ENCODE measurements around the gene ITPR1.
"Not testable (repeated sequence)": the region's sequence is repeated elsewhere in the genome, so short reads cannot be mapped to it uniquely, and the experiment has no call there.

ITPR1 gene

GRCh38 chr3:4758957-4759656 lies 266.0 kb downstream of the ITPR1 start:
- no peak for DNase-seq (ENCODE audit: low spot score)

DNA sequence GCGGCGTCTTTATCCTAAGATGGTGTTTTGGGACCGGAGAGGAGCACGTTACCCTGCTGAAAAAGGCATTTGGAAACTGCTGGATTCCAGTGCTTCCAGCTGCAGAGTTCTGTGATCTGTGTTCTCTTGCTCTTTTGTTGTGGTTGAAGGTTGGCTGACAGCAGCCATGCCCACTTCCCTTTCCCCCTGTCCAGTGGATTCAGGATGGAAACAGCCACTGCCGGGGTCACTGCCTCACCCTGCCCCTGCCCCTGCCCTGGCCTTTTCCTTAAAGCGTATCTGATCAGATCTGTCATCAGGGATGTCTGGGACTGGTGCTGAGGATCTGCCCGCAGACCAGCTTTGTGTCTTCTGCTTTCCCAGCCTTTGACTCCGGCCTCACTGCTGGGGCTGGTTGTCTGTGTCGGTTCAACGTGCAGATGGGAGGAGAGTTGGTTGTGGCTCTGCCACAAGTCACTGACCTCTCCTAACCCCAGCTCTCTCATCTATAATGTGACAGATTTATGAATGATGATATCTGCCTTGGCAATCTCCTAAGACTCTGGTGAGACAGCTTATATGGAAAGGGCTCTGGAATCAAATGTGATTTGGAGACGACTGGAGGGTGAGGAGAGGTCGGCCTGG lies 266.7 kb downstream of the ITPR1 start:
- DNase-seq (ENCODE audit: low spot score): no peak

DNA sequence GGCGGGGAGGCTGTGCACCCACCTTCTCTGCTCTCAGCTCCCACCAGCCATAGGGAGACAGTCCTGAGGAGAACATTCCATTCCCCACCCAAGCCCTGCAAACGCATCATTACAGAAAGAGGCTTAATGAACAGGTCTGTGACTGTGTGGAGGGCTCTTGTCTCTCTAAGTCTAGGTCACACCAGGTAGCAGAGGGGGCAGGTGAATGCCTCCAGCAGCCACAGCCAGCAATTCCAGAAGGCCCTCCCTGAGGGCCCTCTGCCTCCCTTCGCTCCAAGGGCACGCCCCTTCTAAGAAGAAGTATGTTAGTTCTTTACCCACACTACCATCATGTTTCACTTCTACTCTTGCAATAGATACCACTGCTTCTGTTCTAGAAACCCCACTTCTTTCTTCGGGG lies 268.6 kb downstream of the ITPR1 start:
- DNase-seq (ENCODE audit: low spot score): no peak

DNA sequence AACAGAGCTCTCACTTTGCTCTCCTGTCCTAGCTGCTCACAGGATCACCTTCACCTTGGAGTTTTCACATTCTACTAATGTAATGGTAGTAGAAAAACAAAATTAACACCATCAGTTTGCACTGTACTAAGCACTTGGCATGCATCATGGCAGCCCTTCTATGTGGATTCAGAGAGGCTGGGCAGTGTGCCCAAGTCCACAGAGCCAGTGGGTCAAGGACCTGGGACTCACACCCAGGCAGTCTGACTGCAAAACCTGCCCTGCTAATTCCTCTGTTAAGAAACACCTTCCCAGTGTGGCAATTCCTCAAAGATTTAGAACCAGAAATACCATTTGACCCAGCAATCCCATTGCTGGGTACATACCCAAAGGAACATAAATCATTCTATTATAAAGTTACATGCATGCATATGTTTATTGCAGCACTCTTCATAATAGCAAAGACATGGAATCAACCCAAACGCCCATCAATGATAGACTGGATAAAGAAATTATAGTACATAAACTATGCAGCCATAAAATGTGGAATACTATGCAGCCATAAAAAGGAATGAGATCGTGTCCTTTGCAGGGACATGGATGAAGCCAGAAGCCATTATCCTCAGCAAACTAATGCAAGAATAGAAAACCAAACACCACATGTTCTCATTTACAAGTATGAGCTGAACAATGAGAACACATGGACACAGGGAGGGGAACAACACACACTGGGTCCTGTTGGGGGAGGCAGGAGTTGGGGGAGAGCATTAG lies 269.5 kb downstream of the ITPR1 start:
- not testable (repeated sequence) for DNase-seq (ENCODE audit: low spot score)

DNA sequence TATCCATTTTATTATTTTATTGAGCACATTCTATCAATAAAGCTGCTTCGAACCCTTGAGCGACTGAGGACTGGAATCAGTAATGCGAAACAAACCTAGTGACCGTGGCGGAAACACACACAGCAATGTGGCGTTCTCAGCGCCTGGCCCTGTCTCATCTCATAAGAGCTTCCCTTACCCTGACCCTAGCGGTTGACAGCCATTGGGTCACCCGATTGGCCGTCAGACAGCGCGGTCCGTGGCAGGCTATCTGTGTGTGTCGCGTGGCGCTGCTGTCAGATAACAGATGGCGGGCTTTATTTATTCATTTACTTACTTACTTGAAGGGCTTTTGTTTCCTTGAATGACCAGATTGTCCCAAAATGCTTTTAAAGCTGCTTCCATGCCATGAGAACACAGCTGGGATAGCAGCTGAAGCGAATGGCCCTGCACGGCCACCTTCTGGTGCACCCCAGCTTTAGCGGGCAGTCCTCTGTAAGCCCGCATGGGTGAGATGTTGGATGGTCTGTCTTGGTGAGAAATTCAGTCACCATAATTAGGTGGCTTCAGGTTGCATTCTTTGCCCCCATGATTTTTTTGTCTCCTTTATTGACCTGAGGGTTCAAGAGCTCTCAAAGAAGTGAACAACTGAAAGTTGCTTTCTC lies 270.6 kb downstream of the ITPR1 start:
- DNase-seq (ENCODE audit: low spot score): no peak

GRCh38 chr3:4765212-4765611 lies 272.1 kb downstream of the ITPR1 start:
- no peak for DNase-seq (ENCODE audit: low spot score)

DNA sequence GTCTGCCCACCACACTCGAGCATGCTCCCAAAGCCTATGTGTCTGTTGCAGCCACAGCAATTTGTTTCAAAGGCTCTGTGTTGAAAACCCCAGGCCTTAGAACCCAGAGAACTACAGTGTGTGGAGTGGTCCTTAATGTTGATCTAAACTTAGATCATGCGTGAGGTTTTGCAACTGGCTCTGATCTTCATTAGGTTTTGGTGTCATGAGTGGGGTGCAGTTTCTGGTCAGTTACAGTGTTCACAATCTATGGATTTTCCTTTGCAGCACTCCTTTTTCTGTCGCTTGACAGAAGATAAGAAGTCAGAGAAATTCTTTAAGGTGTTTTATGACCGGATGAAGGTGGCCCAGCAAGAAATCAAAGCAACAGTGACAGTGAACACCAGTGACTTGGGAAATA lies 273.1 kb downstream of the ITPR1 start:
- no peak for DNase-seq (ENCODE audit: low spot score)

DNA sequence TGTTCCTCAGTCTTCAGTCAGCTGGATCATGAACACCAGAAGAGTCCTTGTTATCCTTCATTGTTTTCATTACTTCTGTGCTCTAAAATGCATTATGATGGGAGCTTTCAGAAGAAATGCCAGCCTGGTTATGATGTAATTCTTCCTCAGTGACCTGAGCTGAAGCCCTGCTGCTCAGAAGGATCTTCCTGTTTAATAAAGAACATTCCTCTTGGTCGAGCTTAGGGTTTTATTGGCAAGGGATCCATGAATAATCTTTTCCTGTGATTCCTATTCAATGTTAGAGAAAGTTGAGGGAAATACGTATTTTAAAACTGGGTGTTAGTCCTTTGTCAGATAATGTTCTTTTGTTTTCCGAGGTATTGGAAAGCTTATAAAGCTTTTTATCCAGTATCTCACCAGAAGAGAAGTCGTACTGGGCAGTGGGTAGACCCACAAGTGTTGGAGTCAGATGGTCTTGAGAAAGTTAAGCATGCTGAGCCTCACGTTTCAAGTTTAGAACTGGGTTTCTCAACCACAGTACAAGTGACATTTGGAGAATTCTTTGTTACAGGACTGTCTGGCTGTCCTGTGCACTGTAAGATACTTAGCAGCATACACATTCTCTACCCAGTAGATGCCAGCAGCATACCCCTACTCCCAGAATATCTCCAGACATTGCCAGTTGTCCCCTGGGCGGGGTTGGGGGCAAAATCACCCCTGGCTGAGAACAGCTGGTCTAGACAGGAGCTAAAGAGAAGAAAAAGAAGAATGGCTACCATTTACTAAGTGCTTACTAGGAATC lies 273.8 kb downstream of the ITPR1 start:
- no peak for DNase-seq (ENCODE audit: low spot score)

GRCh38 chr3:4768021-4768420 lies 274.9 kb downstream of the ITPR1 start:
- no peak for DNase-seq (ENCODE audit: low spot score)

- DNase-seq (ENCODE audit: low spot score): no peak
Observed at GRCh38 chr3:4768521-4768920, 275.4 kb downstream of the ITPR1 start.

DNA sequence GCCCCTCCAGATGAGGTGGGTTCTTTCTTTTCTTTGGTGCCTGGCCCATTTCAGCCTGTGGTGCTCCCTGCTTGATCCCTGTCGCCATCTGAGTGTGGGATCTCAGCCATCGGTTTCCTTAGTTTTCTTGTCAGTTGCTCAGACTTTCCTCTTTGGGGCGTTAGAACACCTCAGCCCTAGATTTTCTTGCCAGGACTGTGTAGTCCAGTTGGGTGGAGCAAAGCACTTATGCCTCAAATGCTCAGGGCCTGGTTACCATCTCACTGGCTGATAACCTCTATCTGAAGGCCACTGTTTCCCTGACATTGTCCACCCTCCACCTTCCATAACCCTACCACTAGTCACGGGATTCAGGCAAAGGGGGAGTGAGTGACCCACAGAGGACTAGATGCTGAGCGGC lies 277.4 kb downstream of the ITPR1 start:
- no peak for DNase-seq (ENCODE audit: low spot score)

DNA sequence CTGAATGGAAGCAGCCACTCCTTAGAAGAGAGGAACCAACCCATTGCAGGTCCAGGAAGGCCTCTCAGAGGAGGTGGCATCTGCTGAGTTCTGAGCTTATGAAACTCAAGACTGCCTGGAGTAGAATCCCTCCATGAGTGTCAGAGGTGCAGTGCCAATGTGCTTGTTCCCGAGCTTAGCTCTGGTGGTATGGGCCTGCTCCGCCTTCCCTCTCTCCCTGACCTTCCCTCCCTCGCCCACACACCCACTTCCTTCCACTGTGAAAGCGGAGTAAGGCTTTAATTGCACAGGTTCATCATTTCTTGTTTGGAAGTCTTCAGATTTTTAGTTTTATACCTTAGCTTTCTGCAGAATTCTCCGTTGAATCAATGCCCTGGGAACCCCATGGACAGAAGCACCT lies 278.1 kb downstream of the ITPR1 start:
- DNase-seq (ENCODE audit: low spot score): no peak

- DNase-seq (ENCODE audit: low spot score): no peak
Observed at GRCh38 chr3:4772171-4772804, 279.1 kb downstream of the ITPR1 start.

DNA sequence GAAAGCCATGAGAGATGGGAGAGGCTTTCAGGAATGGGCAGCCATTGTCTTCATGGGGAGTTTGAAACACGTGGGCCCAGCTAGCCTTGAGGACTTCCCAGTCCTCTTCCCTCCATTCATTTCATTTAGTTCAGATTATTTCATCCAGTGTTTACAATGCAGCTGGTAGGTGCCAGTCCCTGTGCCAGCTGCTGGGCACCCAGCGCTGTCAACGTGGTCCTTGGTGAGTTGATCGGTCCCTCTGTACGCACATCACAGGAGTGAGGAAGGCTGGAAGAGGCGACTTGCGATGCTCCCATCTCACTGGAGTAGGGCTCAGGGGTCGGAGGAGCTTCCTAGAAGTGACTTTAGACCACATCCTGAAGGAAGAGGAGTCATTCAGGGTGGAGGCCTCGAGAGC lies 279.7 kb downstream of the ITPR1 start:
- no peak for DNase-seq (ENCODE audit: low spot score)

GRCh38 chr3:4773583-4773982 lies 280.4 kb downstream of the ITPR1 start:
- no peak for DNase-seq (ENCODE audit: low spot score)

DNA sequence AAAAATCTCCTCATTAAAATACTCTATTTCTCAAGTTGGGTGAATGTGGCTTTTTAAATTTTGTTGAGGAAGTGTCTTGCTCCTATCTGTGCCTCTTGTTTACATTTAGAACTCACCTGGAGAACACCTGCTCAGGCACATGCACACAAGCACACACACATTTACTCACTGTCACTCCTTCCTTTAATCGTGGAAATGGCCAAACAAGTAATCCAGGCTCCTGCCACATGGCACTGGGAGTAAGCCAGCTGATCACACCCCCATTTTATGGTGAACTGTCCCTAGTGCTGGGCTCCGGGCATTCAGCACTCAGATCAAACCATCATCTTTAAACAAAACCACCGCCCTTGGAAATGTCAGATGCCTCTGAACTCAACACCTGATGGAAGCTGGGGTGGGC lies 281.4 kb downstream of the ITPR1 start:
- no peak for DNase-seq (ENCODE audit: low spot score)

GRCh38 chr3:4776399-4776979 lies 283.3 kb downstream of the ITPR1 start:
- DNase-seq (ENCODE audit: low spot score): no peak

- DNase-seq (ENCODE audit: low spot score): no peak
Observed at GRCh38 chr3:4776980-4777581, 283.9 kb downstream of the ITPR1 start.

- DNase-seq (ENCODE audit: low spot score): no peak
Observed at GRCh38 chr3:4778119-4778518, 285.0 kb downstream of the ITPR1 start.

- no peak for DNase-seq (ENCODE audit: low spot score)
Observed at GRCh38 chr3:4778740-4779139, 285.6 kb downstream of the ITPR1 start.

DNA sequence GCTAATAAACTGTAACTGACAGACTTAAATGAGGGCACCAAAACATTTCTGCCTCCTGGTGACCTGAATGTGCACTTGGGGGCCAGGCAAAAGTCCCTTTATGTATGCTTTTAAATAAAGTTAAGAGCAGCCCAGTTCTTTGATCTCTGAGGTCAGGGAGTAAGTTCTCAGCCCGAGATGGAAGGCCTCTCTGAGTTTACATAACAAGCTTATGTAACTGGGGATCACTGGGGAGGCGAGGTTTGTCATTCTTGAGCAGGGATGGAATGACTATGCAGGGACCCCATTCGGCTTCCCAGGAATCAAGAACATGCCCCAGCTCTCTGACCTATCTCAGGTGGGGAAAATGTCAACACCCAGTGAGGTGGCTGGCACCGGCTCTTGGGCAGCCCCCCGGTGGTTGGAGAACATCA lies 287.4 kb downstream of the ITPR1 start:
- DNase-seq (ENCODE audit: low spot score): no peak

Measured in ecto neural progenitor cell (in vitro differentiated cells).